MM.1S (cell line): ENCODE data around the gene LSR.

Source experiments
- DNase-seq: peaks from one replicate; pipeline ENCODE4 v3.0.0-alpha.2; 2015
- H2AFZ ChIP-seq: fragments of 300-600 bp; sonication (generic); 2 replicates; pipeline ENCODE4 v1.6.0; 2016; ENCODE audit warnings: antibody characterized with exemption, low read length
- H3F3A ChIP-seq: fragments of 300-600 bp; sonication (generic); 2 replicates; pipeline ENCODE4 v1.6.1; 2016; ENCODE audit warnings: mild to moderate bottlenecking, antibody characterized with exemption, low read length, moderate library complexity, mixed read lengths; ENCODE audit not compliant: insufficient read depth
- H3K27ac ChIP-seq: fragments of 300-600 bp; sonication (generic); 2 replicates; pipeline ENCODE4 v1.5.1; 2016; ENCODE audit warnings: mild to moderate bottlenecking, low read length
- H3K27me3 ChIP-seq: fragments of 300-600 bp; sonication (generic); replicated peaks from 2 replicates; pipeline ENCODE4 v1.6.0; 2016; ENCODE audit warnings: low read length; ENCODE audit not compliant: insufficient read depth
- H3K36me3 ChIP-seq: fragments of 300-600 bp; sonication (generic); replicated peaks from 2 replicates; pipeline ENCODE4 v1.6.1; 2016; ENCODE audit warnings: mild to moderate bottlenecking, low read length, mixed read lengths; ENCODE audit not compliant: insufficient read depth
- H3K4me1 ChIP-seq: fragments of 300-600 bp; sonication (generic); 2 replicates; pipeline ENCODE4 v1.6.1; 2016; ENCODE audit warnings: low read length, mixed read lengths
- H3K4me2 ChIP-seq: fragments of 300-600 bp; sonication (generic); 2 replicates; pipeline ENCODE4 v1.6.0; 2016; ENCODE audit warnings: low read depth, low read length
- H3K4me3 ChIP-seq: fragments of 300-600 bp; sonication (generic); 2 replicates; pipeline ENCODE4 v1.5.1; 2016; ENCODE audit warnings: low read length, mixed read lengths
- H3K79me2 ChIP-seq: fragments of 300-600 bp; sonication (generic); 2 replicates; pipeline ENCODE4 v1.6.1; 2016; ENCODE audit warnings: mixed run types, low read length, mixed read lengths
- H3K9ac ChIP-seq: fragments of 300-600 bp; sonication (generic); 2 replicates; pipeline ENCODE4 v1.6.1; 2016; ENCODE audit warnings: low read length, mixed read lengths
- H3K9me2 ChIP-seq: fragments of 300-600 bp; sonication (generic); replicated peaks from 2 replicates; pipeline ENCODE4 v1.6.1; 2016; ENCODE audit warnings: mild to moderate bottlenecking, low read length, mixed read lengths; ENCODE audit not compliant: insufficient read depth
- H3K9me3 ChIP-seq: fragments of 300-600 bp; sonication (generic); replicated peaks from 2 replicates; pipeline ENCODE4 v1.6.1; 2016; ENCODE audit warnings: mild to moderate bottlenecking, low read length, mixed read lengths; ENCODE audit not compliant: insufficient read depth
- H4K20me1 ChIP-seq: fragments of 300-600 bp; sonication (generic); 2 replicates; pipeline ENCODE4 v1.6.1; 2016; ENCODE audit warnings: mild to moderate bottlenecking, low read length, moderate library complexity, mixed read lengths; ENCODE audit not compliant: insufficient read depth
- EZH2 ChIP-seq: fragments of 300-600 bp; sonication (generic); optimal IDR thresholded peaks from 2 replicates; pipeline ENCODE3; 2017; ENCODE audit warnings: low read depth, mild to moderate bottlenecking, antibody characterized with exemption, low read length, mixed read lengths
- EZH2phosphoT487 ChIP-seq: fragments of 300-600 bp; sonication (generic); IDR thresholded peaks from 2 replicates; pipeline ENCODE4 v1.6.1; 2018; ENCODE audit warnings: antibody characterized with exemption, low read length
- TF ChIP-seq, protein P1 (sequence below): fragments of 300-600 bp; sonication (generic); IDR thresholded peaks from 2 replicates; pipeline ENCODE4 v1.5.1; 2016; ENCODE audit warnings: antibody characterized with exemption, low read length, mixed read lengths

Gene LSR

DNA sequence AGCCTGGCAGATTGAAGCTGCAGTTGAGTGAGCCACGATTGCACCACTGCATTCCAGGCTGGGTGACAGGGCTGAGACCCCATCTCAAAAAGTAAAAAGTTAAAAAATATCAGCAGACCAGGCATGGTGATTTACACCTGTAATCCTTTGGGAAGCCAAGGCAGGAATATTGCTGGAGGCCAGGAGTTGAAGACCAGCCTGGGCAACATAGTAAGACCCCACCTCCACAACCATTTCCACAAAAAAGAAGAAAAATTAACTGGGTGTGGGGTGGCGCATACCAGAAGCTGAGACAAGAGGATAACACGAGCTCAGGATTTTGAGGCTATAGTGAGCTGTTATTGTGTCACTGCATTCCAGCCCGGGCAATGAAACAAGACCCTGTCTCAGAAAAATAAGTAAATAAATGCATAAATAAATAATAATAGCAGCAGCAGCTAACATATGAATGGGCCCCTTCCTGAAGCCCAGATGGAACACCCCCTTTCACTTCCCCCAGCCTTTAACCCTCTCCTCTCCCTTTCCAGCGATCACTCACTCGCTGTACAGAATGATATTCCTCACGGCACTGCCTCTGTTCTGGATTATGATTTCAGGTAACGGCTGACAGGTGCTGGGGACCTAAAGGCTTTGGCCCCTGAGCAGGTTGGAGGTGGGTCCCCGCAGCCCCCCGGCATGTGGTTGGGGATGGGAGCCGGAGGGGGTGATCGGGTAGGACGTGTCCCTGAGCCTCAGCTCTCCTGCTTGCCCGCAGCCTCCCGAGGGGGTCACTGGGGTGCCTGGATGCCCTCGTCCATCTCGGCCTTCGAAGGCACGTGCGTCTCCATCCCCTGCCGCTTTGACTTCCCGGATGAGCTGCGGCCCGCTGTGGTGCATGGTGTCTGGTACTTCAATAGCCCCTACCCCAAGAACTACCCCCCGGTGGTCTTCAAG lies 46.3 kb downstream of the LSR start:
- Histone ChIP-seq H3K4me2 (no peak overlapping the region), H2AFZ (no peak overlapping the region), H3K9me2 (no peaks in the 10 kb centered on the region), H3K36me3 (no peaks in the 10 kb centered on the region), H3K27ac (peak overlapping the region; percentile 21; the same call in 1 of the 2 replicates), H3K4me1 (peaks cover 11% of the 10 kb centered on the region; the same call in 1 of the 2 replicates), H3K27me3 (peaks cover 35% of the 10 kb centered on the region), H3F3A (no peaks in the 10 kb centered on the region), H3K79me2 (no peaks in the 10 kb centered on the region), H3K9me3 (no peaks in the 10 kb centered on the region), H3K4me3 (no peak overlapping the region), H3K9ac (no peak overlapping the region), H4K20me1 (no peaks in the 10 kb centered on the region)
- TF ChIP-seq EZH2, result no peak
- TF ChIP-seq, protein P1, sequence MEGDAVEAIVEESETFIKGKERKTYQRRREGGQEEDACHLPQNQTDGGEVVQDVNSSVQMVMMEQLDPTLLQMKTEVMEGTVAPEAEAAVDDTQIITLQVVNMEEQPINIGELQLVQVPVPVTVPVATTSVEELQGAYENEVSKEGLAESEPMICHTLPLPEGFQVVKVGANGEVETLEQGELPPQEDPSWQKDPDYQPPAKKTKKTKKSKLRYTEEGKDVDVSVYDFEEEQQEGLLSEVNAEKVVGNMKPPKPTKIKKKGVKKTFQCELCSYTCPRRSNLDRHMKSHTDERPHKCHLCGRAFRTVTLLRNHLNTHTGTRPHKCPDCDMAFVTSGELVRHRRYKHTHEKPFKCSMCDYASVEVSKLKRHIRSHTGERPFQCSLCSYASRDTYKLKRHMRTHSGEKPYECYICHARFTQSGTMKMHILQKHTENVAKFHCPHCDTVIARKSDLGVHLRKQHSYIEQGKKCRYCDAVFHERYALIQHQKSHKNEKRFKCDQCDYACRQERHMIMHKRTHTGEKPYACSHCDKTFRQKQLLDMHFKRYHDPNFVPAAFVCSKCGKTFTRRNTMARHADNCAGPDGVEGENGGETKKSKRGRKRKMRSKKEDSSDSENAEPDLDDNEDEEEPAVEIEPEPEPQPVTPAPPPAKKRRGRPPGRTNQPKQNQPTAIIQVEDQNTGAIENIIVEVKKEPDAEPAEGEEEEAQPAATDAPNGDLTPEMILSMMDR, result no peak
- DNase-seq, result no peak

DNA sequence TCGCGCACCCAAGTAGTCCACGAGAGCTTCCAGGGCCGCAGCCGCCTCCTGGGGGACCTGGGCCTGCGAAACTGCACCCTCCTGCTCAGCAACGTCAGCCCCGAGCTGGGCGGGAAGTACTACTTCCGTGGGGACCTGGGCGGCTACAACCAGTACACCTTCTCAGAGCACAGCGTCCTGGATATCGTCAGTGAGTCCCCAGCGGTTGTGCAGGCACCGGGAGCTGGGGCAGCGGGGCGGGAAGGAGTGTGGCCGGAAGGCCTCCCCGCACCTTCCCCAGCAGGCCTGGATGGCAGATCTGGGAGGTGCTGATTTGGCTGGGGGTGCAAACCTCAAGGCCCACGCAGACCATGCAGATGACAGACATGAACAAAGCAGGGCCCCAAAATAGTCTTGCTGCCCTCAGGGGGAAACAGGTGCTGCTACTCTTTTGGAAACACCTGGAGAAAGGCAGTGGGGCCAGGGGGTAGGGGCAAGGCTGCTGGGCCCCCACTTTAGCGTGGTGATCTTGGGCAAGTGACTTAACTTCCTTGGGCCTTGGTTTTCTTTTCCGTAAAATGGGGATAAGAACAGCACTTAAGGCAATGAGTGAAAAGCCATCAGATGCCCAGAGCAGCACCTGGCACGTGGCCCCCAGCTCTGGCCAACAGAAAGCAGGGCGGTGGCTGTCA lies 47.1 kb downstream of the LSR start:
- Histone ChIP-seq H3K4me1 (peaks cover 11% of the 10 kb centered on the region; the same call in 1 of the 2 replicates), H3K4me2 (peak overlapping the region; percentile 13; the same call in 1 of the 2 replicates), H3K36me3 (no peaks in the 10 kb centered on the region), H2AFZ (peak overlapping the region; percentile 25; the same call in 1 of the 2 replicates), H3K27me3 (peaks cover 36% of the 10 kb centered on the region), H3F3A (no peaks in the 10 kb centered on the region), H4K20me1 (no peaks in the 10 kb centered on the region), H3K4me3 (no peak overlapping the region), H3K9ac (no peak overlapping the region), H3K79me2 (no peaks in the 10 kb centered on the region), H3K9me3 (no peaks in the 10 kb centered on the region), H3K9me2 (no peaks in the 10 kb centered on the region), H3K27ac (peak overlapping the region; percentile 21; the same call in 1 of the 2 replicates)
- peak; percentile 39 for DNase-seq
- TF ChIP-seq EZH2 (no peak), EZH2phosphoT487 (no peak)
- TF ChIP-seq, protein P1, result no peak

DNA sequence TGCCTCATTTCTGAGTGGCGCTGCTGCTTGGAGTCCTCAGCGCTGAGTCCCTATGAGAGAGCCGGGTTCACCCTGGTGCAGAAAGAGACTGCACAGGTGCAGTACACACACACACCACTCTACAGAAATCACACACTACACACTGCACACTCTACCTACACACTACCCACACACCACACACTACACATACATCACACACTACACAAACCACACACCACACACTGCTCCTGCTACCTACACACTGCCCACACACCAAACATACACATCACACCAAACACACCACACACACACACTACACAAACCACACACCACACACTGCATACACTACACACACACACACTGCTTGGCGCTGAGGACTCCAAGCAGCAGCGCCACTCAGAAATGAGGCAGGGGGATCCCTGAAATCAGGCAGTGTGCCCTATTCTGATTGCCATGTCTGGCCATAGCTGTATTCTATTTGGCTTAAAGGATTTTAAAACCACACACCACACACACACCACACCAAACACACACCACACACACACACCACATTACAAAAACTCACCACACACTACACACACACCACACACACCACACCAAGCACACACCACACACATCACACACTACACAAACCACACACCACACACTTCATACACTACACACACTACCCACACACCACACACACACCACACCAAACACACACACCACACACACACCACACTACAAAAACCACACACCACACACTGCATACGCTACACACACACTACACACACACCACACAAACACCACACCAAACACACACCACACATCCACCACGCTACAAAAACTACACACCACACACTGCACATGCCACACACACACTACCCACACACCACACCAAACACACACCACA lies 48.1 kb downstream of the LSR start:
- no peaks in the 10 kb centered on the region for H3F3A ChIP-seq
- H2AFZ ChIP-seq, result no peak overlapping the region
- H3K27me3 ChIP-seq, result peaks cover 35% of the 10 kb centered on the region

More for the DNA sequence above, 48.1 kb downstream of the LSR start:
- H3K9ac ChIP-seq, result no peak overlapping the region
- TF ChIP-seq EZH2 (no peak), EZH2phosphoT487 (no peak)
- TF ChIP-seq, protein P1, result no peak
- H3K9me2 ChIP-seq, result no peaks in the 10 kb centered on the region
- no peaks in the 10 kb centered on the region for H4K20me1 ChIP-seq
- no peak overlapping the region for H3K27ac ChIP-seq
- no peaks in the 10 kb centered on the region for H3K9me3 ChIP-seq
- H3K36me3 ChIP-seq, result no peaks in the 10 kb centered on the region
- H3K79me2 ChIP-seq, result no peaks in the 10 kb centered on the region
- H3K4me3 ChIP-seq, result no peak overlapping the region
- peaks cover 11% of the 10 kb centered on the region; the same call in 1 of the 2 replicates for H3K4me1 ChIP-seq
- no peak for DNase-seq
- no peak overlapping the region for H3K4me2 ChIP-seq
